Left ventricle myocardium inferior (tissue), 1 donor: Measurements from ENCODE around the gene EPHA4. TPM values are rescaled to one million over a fixed set of nuclear protein-coding genes. Genes with fewer than 3 reads are reported as not detected.
"Not testable (repeated sequence)": the region's sequence is repeated elsewhere in the genome, so short reads cannot be mapped to it uniquely, and the experiment has no call there.

Experiments used
- DNase-seq: peaks from one replicate; pipeline ENCODE4 v3.0.0-alpha.2; 2020
- H3K27ac ChIP-seq: fragments of 200-600 bp; replicated peaks from 2 replicates; pipeline ENCODE4 v1.8.0; 2021
- H3K27me3 ChIP-seq: fragments of 200-600 bp; 2 replicates; pipeline ENCODE4 v1.8.0; 2021; ENCODE audit warnings: low read depth
- H3K36me3 ChIP-seq: fragments of 200-600 bp; 2 replicates; pipeline ENCODE4 v1.8.0; 2021
- H3K4me1 ChIP-seq: fragments of 200-600 bp; 2 replicates; pipeline ENCODE4 v1.8.0; 2021
- H3K4me3 ChIP-seq: fragments of 200-600 bp; 2 replicates; pipeline ENCODE4 v1.8.0; 2021; ENCODE audit warnings: mild to moderate bottlenecking, moderate library complexity
- H3K9me3 ChIP-seq: fragments of 200-600 bp; replicated peaks from 2 replicates; pipeline ENCODE4 v1.8.0; 2021
- CTCF ChIP-seq: fragments of 200-600 bp; IDR thresholded peaks from 2 replicates; pipeline ENCODE4 v1.8.0; 2021; ENCODE audit warnings: antibody characterized with exemption, mild to moderate bottlenecking, borderline replicate concordance
- intact Hi-C: fragments of 100-400 bp; cut with micrococcal nuclease; formaldehyde crosslinking; loops from one replicate; pipeline ENCODE4 v1.11.0; 2022
- total RNA-seq: library from RNA; stranded (reverse); fragmentation: NEBNext Ultra II Directional; extraction: Animal tissue kit (Norgen Biotek cat#: 25700); gene quantifications from one replicate; pipeline ENCODE4 v1.2.1, GENCODE V29; 2021
- donor health status: DM: no; HTN: yes; CAD: no; lungs with severe emphysema.

The EPHA4 gene
- total RNA-seq, 1 donor from 2014 or later, result 40.6 TPM

GRCh38 chr2:221515864-221516263, 56.2 kb downstream of the EPHA4 start:
- H3K9me3 ChIP-seq, result no peaks in the 10 kb centered on the region
- DNase-seq, result no peak
- H3K4me1 ChIP-seq, result peaks cover 41% of the 10 kb centered on the region
- intact Hi-C loops, result no loop called here
- no peak overlapping the region for H3K4me3 ChIP-seq
- H3K27me3 ChIP-seq, result no peaks in the 10 kb centered on the region
- no peak for TF ChIP-seq CTCF
- no peaks in the 10 kb centered on the region for H3K36me3 ChIP-seq
- no peak overlapping the region for H3K27ac ChIP-seq

GRCh38 chr2:221514305-221515040, 57.6 kb downstream of the EPHA4 start:
- intact Hi-C loops, result no loop called here
- peaks cover 27% of the 10 kb centered on the region for H3K4me1 ChIP-seq
- H3K36me3 ChIP-seq, result no peaks in the 10 kb centered on the region
- H3K9me3 ChIP-seq, result no peaks in the 10 kb centered on the region
- H3K27ac ChIP-seq, result no peak overlapping the region
- TF ChIP-seq CTCF, result no peak
- H3K4me3 ChIP-seq, result no peak overlapping the region
- no peaks in the 10 kb centered on the region for H3K27me3 ChIP-seq
- DNase-seq, result no peak

- Histone ChIP-seq H3K9me3 (no peaks in the 10 kb centered on the region), H3K36me3 (no peaks in the 10 kb centered on the region), H3K27me3 (no peaks in the 10 kb centered on the region), H3K27ac (no peak overlapping the region), H3K4me3 (no peak overlapping the region), H3K4me1 (peaks cover 14% of the 10 kb centered on the region)
- TF ChIP-seq CTCF, result no peak
- intact Hi-C loops, result no loop called here
- no peak for DNase-seq
Observed at GRCh38 chr2:221513232-221513631, 58.9 kb downstream of the EPHA4 start.

GRCh38 chr2:221511325-221511724, 60.8 kb downstream of the EPHA4 start:
- H3K27ac ChIP-seq, intact Hi-C loops, H3K4me3 ChIP-seq, H3K9me3 ChIP-seq, DNase-seq, H3K36me3 ChIP-seq, H3K4me1 ChIP-seq, H3K27me3 ChIP-seq: not testable (repeated sequence)

- H3K9me3 ChIP-seq, result no peaks in the 10 kb centered on the region
- no peak for TF ChIP-seq CTCF
- peaks cover 16% of the 10 kb centered on the region for H3K4me1 ChIP-seq
- H3K4me3 ChIP-seq, result no peak overlapping the region
- no peak for DNase-seq
- H3K27me3 ChIP-seq, result no peaks in the 10 kb centered on the region
- H3K27ac ChIP-seq, result no peak overlapping the region
- intact Hi-C loops, result no loop called here
- H3K36me3 ChIP-seq, result no peaks in the 10 kb centered on the region
Observed at GRCh38 chr2:221506469-221506868, 65.6 kb downstream of the EPHA4 start.

GRCh38 chr2:221505605-221506004, 66.5 kb downstream of the EPHA4 start:
- Histone ChIP-seq H3K27ac (no peak overlapping the region), H3K4me1 (peaks cover 24% of the 10 kb centered on the region), H3K4me3 (no peak overlapping the region), H3K9me3 (no peaks in the 10 kb centered on the region), H3K36me3 (no peaks in the 10 kb centered on the region), H3K27me3 (no peaks in the 10 kb centered on the region)
- DNase-seq, result no peak
- intact Hi-C loops, result no loop called here
- TF ChIP-seq CTCF, result no peak
